Suppressor macrophage treated with lipopolysaccharide for 4 hours (primary cell): ENCODE data around the gene LRRC45.

ENCODE experiments used
- DNase-seq: peaks from one replicate; pipeline ENCODE4 v3.0.0-alpha.2; 2020

The LRRC45 gene

GRCh38 chr17:82065638-82066303 is 42.7 kb downstream of the LRRC45 start, which contains the start of gene DUS1L:
TSS of gene DUS1L (minus strand) at chr17:82065804. CDS start at chr17:82065059, 745 bp downstream.
- DNase-seq = peak; percentile 84

- no peak for DNase-seq
Observed at GRCh38 chr17:82070611-82071010, 47.5 kb downstream of the LRRC45 start.

GRCh38 chr17:82072827-82073226 is 49.7 kb downstream of the LRRC45 start:
- no peak for DNase-seq

GRCh38 chr17:82073446-82073845 is 50.3 kb downstream of the LRRC45 start:
- DNase-seq = no peak

- no peak for DNase-seq
Observed at GRCh38 chr17:82076018-82076784, 53.1 kb downstream of the LRRC45 start.

- DNase-seq = no peak
Observed at GRCh38 chr17:82076785-82077591, 53.9 kb downstream of the LRRC45 start.

GRCh38 chr17:82077617-82078358 is 54.7 kb downstream of the LRRC45 start:
- DNase-seq = no peak

- DNase-seq = no peak
Observed at GRCh38 chr17:82078433-82078832, 55.3 kb downstream of the LRRC45 start.

GRCh38 chr17:82079001-82079677 is 56.0 kb downstream of the LRRC45 start:
- DNase-seq = no peak

- no peak for DNase-seq
Observed at GRCh38 chr17:82080048-82080788, 57.1 kb downstream of the LRRC45 start.
